CD4-positive, alpha-beta T cell treated with Interleukin-6 for 4 hours (primary cell): ENCODE data around the gene JUP.
"Not testable (repeated sequence)": the region's sequence is repeated elsewhere in the genome, so short reads cannot be mapped to it uniquely, and the experiment has no call there.

Experiments
- DNase-seq: peaks from one replicate; pipeline ENCODE4 v3.0.0-alpha.2; 2020; ENCODE audit warnings: mixed read lengths

Gene JUP

DNA sequence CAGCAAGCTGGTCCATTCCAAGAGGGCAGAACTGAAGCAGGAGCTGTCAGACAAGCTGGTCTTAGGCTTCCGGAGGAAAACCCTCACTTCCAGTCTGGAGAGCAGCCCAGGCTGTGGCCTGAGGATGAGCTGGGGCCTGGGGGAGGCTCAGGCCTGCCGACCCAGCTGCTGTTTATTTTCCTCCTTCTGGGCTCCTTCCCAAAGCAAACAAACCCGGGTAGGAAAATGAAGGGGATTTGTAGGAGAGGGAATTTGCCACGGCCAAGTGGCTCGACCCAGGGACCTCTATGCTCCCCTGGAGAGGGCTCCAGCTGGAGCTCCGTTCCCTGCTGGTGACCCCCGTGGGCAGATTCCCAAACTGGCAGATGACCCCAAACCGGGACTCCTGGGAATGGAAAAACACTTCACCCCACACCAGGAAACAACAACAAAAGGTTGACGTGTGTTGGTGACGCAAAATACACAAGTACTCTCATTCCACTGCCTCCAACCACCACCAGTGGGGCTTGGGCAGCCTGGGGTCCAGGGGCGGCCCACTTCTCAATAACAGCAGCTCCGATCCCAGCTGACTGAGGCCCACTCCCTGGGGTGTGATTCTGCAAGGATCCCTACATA is 8.8 kb downstream of the JUP start:
- DNase-seq = no peak

DNA sequence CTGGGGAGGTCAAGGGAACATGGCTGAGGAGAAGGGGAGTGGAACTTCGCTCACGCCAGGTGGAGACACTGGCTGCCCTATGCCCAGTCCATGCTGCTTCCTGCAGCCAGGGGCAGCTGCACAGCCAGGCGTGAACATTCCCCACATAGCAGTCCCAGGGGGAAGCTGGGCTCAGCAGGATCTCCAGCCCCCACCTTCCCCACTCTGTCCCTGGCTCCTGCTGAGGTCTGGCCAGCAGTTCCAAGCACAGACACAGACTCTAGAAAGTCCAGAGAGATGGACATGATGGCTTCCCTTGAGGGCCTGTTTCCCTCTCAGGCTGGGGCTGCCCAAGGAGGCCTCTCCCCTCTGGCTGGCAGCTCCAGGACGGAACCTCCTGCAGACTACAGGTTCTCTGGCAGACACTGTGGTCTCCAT is 9.3 kb downstream of the JUP start:
- DNase-seq = no peak

DNA sequence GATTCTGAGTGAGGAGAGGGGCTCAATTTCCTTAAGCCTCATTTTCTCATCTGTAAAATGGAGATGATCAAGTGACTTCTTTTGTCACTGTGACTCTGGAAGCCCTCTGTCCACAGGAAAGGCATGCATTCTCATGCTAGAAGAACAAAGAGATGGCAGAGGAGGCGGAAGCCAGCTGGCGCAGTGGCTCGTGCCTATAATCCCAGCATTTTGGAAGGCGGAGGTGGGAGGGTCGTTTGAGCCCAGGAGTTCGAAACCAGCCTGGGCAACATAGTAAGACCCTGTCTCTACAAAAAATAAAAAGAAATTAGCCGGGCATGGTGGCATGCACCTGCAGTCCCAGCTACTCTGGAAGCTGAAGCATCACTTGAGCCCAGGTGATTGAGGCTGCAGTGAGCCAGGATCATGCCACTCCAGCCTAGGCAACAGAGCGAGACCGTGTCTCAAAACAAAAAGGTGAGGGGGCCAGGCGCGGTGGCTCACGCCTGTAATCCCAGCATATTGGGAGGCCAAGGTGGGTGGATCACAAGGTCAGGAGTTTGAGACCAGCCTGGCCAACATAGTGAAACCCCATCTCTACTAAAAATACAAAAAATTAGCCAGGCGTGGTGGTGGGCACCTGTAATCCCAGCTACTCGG is 10.1 kb downstream of the JUP start:
- not testable (repeated sequence) for DNase-seq

DNA sequence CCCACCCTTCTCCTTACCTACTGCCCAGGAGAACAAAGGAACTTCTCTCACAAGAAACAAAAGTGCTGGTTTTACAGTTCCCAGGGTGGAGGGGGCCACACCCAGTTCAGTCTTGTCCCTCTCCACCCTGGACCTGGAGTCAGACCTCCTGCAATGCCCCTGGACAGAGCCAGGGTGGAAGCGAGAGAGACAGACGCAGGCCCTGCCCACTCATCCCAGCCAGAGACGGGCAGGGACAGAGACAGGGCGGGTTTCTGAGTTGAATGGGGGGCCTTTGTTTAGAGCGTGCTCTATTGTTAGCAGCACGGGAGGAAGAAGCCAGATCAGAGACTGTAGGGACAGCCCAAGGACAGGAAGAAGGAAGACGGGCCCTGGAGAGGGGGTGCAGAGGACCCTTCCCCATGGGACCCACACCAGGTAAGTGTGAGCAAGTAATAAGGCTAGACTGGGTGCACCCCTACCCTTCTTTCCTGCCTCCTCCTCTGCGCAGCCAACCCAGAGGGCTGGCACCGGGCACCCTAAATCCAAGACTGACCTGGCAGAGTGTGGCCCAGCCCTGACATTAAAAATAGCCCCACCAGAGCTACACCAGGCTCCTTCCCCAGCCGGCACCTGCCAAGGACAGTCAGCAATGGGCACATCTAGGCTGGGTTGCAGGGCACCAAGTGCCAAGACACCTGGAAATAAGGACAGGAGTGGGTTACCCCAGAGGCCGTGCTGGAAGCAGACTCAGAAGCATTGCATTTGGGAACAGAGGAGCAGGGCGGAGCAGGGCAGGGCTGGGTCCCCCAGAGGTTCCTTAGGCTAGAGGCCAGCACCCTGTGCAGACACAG is 10.9 kb downstream of the JUP start:
- no peak for DNase-seq

DNA sequence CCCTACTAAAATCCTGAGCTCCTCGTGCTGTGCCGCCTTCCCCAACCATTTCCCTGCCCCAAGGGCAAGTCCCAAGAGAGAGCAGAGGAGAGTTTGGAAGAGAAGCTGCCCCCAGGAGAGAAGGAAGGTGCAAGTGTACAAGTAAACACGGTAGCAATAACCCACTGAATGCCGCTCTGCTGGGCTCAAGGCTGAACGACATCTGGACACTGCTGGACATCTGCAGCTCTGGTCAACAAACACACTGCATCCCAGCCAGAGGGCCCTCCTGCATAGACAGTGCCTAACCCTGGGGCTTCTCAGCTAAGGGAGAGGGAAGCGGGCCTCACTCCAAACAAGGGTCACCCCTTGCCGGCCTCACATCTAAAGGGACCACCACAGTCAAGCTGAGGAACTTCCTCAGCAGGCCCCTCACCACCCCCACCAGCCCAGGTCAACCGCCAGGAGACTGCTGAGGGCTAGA is 12.7 kb downstream of the JUP start:
- no peak for DNase-seq

DNA sequence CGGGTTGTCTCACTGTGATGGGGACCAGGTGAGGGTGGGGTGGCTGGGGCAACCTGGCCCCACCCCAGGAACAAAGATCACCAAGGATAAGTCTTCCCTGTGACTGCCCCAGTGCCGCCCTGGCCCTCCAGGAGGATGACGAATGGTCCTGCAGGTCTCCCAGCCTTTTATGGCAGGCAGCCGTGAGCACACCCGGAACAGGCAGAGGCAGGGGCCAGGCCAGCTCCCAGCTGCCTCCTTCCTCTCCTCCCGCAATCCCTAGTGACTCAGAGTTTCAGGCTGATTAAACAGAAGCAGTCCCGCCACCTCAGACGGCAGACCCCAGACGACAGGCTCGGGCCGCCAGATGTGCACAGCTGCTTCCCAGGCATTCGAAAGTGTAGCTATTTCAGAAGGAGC is 13.3 kb downstream of the JUP start:
- DNase-seq = no peak

DNA sequence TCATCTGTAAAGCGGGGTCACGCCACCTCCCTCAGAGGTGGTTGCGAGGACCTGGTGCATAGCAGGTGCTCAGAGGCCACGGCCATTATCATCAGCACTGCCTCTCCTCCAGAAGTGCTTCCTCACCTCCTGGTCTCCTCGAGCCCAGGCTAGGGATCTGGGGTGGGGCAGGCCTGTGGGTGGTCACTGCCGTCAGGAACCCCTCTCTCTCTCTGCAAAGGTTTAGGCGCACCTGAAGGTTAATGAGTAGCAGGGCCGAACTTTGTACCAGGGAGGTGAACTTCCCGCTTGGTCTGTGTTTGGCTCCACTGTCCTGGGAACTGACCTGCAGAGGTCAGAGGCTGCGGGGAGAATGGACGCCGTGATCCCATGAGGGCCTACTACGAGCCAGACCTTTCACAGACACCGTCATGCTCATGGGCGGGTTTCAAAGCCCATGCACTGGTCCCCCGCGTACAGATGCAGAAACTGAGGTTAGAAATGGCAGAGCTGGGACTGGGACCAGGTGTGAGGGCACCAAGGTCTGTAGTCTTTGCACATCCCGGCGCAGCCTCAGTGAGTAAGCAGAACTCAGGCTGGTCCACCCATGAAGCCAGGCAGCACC is 13.8 kb downstream of the JUP start:
- DNase-seq = no peak

DNA sequence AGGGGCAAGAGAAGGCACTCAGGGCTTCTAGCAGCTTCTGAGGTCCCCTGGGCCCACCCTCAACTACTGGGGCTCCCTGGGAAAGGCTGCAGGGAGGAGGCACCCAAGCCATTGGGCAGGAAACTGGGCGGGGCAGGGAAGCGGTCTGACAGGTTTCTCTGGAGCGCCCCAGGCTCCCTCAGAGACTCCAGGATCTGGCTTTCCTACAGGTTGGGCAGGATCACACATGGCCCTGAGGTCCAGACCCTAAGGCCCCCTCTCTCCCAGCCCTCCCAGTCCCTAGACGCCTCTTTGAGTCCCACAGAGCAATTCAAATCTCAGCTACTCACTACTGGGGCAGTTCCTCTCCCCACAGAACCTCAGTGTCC is 14.3 kb downstream of the JUP start:
- DNase-seq = no peak

DNA sequence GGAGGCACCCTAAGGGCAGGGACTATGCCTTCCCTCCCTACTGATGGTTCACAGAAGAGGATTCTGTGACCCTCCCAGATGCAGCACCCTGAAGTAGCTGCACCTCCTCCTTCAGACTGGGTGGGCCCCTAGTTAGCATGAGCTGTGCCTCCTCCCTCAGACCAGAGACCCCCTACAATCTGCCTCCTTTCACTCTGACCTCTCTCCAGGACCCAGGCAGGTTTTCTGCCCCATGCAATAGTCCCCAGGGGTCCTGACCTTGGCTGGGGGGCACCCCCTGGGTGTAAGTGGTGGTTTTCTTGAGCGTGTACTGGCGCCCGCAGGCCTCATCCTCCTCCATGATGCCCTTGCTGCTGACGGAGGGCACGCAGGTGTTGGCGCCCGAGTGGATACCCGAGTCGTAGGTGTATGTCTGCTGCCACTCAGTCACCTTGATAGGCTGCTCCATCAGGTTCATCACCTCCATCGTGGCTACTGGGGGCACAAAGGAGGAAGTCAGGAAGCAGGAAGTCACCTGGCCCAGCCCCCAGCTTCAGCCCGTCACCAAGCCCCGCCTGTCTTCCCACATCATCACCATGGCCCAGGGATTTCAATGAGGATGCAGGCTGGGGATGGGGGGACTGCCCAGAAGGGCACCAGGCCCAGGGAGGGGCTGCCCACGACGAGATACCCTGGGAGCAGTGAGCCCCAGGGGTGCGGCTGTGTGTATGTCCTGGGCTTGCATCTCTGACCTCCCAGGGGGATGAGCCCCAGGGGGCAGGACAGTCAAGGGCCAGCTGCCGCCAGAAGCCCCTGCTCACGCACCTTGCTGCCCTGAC is 14.9 kb downstream of the JUP start:
- no peak for DNase-seq

DNA sequence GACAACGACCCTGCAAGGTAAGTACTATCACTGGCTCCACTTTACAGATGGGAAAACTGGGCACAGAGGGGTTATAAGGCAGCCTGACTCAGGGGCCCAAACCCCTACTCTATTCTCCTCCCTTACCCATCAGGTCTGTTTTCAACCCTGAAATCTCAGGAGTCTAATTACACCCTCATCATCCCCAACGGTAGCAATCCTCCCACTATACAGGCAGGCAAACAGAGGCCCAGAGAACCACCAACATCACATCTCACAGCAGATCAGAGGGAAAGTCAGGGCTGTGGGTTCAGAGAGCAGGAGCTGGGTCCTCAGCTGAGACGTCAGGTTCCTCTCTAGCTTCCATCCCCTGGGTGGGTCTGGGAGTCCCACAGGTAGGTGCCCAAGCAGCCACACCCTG is 16.5 kb downstream of the JUP start:
- DNase-seq = no peak

DNA sequence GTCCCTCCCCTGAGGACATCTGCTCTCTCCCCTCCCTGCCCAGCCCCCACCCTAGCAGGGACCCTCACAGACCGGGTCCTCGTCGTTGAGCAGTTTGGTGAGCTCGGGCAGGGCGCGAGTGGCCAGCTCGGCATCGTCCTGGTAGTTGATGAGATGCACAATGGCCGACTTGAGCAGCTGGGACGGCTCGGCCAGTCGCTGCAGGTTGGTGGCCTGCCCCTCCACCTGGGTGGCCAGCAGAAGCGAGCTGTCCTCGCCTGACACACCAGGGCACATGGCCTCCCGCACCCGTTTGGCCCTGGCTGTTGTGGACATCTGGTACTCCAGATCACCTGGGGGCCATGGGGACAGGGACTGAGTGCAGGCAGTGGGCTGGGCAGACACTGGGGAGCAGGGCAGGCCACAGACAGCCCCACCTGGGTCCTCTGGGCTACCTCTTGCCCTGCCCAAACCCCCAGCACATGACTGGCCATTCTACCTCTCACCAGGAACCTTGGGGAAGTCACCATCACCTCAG is 17.1 kb downstream of the JUP start:
- no peak for DNase-seq

DNA sequence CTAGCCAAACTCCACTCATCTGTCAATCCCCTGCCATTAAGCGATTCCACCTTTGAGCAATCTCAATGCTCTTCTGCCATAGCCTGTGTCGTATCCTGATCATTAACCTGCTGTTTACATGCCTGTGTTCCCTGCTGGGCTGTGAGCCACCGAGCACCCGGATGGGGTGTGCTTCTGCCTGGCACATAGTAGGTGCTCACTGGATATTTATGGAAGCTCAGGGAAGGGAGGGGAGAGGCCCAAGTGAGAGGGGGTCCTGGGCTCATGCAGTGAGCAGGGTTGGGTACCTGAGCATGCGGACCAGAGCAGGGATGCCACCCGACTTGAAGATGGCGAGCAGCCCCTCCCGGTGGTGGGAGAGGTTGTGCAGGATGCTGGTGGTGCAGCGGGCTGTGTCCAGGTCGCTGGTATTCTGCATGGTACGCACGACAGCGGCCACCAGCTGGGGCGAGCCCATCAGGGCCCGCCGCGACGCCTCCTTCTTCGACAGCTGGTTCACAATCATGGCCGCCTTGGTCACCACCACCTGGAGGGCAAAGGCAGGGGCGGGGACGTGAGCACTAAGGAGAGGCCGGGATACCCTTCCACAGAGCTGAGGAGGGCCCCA is 17.7 kb downstream of the JUP start:
- no peak for DNase-seq

DNA sequence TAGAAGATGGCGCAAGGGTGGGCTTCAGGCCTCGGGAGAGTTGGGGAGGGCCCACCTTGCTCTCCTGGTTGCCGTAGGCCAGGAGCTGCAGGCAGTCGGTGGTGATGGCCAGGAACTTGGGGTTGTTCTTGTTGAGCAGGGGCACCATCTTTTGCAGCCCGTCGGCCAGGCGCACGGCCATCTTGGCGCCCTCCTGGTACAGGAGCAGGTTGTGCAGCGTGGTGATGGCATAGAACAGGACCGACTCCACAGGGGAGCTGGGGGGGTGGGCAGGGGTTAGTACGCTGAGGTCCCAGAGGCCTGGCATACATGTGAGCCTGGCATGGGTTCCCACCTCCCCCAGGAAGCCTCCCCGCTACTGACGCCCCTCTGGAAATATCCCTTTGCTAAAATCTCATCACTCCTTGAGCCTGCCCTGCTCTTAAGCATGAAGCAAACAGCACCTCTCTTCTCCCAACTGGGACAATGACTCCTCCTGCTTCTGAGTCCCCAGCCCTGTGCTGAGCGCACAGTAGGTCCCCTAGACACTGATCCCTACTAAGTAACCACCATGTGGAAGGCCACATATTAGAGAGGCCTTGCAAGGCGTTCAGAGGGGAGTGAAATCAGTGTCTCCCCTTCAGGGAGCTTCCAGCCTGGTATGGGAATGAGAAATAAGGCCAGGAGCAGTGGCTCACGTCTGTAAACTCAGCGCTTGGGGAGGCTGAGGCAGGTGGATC is 19.0 kb downstream of the JUP start:
- no peak for DNase-seq

DNA sequence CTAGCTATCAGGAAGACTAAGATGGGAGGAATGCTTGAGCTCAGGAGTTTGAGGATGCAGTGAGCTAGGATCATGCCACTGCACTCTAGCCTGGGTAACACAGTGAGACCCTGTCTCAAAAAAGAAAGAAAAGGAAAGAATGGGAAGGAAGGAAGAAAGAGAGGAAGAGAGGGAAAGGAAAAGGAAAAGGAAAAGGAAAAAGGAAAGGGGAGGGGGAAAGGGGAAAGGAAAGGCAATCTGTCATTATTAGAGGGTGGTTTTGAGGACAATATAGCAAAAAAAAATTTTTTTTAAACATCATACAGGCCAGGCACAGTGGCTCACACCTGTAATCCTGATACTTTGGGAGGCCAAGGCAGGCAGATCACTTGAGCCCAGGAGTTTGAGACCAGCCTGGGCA is 20.4 kb downstream of the JUP start:
- DNase-seq = no peak

DNA sequence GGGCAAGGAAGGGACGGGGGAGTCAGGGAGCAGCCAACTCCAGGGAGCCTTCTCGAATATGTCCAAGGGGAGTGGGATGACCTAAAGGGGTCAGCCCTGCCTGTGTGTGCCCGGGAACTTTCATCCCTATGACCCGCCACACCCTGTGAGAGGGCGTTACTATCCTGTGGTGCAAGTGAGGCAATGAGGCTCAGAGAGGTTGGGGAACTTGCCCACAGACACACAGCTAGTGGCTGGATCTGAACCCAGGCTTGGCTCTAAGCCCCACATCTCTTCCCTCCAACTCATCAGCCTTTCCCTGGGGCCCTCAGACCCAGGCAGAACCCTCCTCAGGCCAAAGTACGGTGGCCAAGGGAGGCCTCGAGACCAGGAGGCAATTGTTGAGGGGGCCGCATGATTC is 23.2 kb downstream of the JUP start:
- no peak for DNase-seq

DNA sequence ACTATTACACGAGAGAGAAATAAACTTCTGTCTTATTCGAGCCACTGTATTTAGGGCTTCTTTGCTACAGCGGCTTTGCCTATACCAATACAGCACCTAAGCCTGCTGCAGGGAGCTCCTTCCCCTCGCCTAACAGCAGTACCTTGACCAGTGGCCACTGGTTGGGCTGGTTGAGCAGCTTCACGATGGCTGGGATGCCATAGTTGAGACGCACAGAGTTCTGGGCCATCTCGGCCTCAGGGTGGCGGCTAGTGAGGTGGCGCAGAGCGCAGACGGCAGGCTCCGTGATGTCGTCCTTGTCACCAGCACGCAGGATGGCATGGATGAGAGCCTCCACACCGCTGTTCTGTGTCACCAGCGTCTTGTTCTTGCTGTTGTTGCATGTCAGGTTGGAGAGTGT is 23.7 kb downstream of the JUP start:
- DNase-seq = no peak

DNA sequence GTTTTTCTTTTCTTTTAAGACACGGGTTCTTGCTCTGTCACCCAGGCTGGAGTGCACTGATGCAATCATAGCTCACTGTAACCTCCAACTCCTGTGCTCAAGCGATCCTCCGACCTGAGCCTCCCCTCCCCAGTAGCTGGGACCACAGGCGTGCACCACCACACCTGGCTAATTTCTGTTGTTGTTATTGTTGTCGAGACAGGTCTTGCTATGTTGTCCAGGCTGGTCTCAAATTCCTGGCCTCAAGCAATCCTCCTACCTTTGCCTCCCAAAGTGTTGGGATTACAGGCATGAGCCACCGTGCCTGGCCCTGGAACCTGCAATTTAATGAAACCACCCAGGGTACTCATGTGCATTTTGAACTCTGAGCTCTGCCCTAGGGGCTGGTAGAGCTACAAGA is 24.1 kb downstream of the JUP start:
- DNase-seq = no peak

DNA sequence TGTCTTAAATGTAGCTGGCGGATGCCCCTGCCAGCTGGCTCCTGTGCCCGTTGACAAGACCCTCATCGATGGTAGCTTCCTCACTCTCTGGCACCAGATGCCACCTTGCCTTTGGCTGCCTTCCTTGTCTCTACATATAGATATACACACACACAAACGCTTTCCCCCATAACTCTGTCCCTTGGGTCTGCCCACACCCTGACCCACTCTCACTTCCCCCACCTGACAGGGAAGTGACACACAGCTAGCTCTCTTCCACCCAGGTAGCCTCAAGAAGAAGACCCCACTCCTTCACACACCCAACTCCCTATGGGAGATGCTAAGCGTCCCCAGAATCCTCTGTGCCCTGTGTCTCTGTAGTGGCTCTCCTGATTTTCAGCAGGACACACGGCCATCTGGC is 25.6 kb downstream of the JUP start:
- no peak for DNase-seq

DNA sequence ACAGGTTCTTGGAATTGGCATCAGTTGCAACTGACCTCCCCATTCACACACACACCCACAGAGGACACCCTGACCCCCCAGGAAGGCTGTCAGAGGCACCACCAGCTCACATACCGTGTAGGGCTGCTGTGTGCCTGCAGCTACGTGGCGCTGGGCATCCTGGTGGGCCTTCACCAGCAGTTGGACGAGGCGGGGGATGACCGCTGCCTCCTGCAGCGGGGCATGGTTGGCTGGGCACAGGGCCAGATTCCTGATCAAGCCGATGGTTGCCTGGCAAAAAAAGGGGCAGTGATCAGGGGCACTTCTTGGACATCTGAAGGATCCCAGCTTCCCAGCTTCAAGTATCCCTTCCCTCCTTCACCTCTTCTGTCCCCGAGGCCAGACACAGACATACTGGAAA is 27.9 kb downstream of the JUP start:
- DNase-seq = no peak

DNA sequence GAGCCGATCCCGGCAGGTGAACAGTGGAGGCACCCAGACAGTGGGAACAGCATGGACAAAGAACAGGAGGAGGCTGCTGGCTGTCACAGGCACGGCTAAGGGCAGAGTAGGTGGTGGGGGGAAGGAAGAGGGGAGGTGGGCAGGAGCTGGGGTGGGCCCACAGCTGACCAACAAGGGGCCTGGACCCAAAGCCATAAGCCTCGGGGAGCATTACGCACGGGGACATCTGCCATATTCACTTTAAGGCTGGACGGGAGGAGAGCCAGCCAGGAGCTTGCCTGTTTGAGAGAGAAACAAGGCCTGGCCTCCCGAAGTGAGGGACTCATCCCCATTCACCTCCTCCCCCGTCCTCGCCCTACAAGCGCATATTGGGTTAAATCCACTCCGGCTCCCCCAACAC is 32.4 kb downstream of the JUP start:
- no peak for DNase-seq

DNA sequence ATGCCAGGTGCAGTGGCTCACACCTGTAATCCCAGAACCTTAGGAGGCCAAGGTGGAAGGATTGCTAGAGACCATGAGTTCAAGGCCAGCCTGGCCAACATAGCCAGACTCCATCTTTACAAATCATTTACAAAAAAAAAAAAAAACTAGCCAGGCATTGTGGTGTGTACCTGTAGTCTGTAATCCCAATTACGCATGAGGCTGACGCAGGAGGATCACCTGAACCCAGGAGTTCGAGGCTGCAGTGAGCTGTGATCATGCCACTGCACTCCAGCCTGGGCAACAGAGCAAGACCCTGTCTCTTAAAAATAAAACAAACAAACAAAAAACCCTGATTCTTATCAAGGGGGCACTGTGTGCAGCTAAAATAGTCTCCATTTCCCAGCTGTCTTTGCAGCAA is 35.2 kb downstream of the JUP start:
- DNase-seq = no peak

DNA sequence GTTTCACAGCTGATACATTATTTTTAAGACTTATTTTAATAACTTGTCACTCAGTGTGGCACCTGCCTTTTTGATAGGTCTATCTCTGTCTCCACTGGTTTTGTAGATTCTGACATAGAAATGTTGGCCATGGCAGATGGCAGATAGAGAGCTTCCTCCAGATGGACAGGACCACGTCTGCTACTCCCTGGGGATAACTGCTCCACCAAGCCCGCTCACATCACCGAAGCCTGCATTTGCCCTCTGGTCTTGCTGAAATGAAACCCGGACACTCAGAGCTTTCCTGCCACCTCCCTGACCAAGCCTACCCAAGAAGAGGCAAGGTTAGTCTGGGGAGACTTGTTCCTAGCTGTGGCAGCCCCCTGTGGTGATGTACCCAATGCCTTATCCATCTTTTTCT is 35.6 kb downstream of the JUP start:
- no peak for DNase-seq
